Endothelial cell (in vitro differentiated cells): ENCODE data around the gene PARP1. TPM values are rescaled to one million over a fixed set of nuclear protein-coding genes. Genes with fewer than 3 reads are reported as not detected.

Experiments
- DNase-seq: peaks from one replicate; pipeline ENCODE4 v3.0.0; 2021; ENCODE audit warnings: low spot score
- H3K27ac Mint-ChIP-seq: one replicate; pipeline ENCODE4 v1.8.0; 2021; ENCODE audit warnings: mixed read lengths, inconsistent platforms; ENCODE audit not compliant: unreplicated experiment
- H3K27me3 Mint-ChIP-seq: one replicate; pipeline ENCODE4 v1.8.0; 2021; ENCODE audit warnings: mild to moderate bottlenecking, moderate library complexity, mixed read lengths, inconsistent platforms; ENCODE audit not compliant: unreplicated experiment
- H3K36me3 Mint-ChIP-seq: one replicate; pipeline ENCODE4 v1.8.0; 2021; ENCODE audit warnings: mild to moderate bottlenecking, low read depth, mixed read lengths, inconsistent platforms; ENCODE audit not compliant: unreplicated experiment
- H3K4me1 Mint-ChIP-seq: one replicate; pipeline ENCODE4 v1.8.0; 2021; ENCODE audit warnings: mild to moderate bottlenecking, mixed read lengths, inconsistent platforms; ENCODE audit not compliant: unreplicated experiment
- H3K4me3 Mint-ChIP-seq: one replicate; pipeline ENCODE4 v1.8.0; 2021; ENCODE audit warnings: mild to moderate bottlenecking, mixed read lengths, inconsistent platforms; ENCODE audit not compliant: unreplicated experiment
- H3K9me3 Mint-ChIP-seq: one replicate; pipeline ENCODE4 v1.8.0; 2021; ENCODE audit warnings: mixed read lengths, inconsistent platforms; ENCODE audit not compliant: unreplicated experiment
- CTCF ChIP-seq: fragments of 200-600 bp; sonication (generic); IDR thresholded peaks from one replicate; pipeline ENCODE4 v1.5.0; 2021; ENCODE audit warnings: antibody characterized with exemption; ENCODE audit not compliant: unreplicated experiment
- total RNA-seq: library from RNA; stranded (reverse); fragmentation: NEBNext Ultra II Directional; extraction: Animal tissue kit (Norgen Biotek cat#: 25700); gene quantifications from one replicate; pipeline ENCODE4 v1.2.1, GENCODE V29; 2021; ENCODE audit not compliant: unreplicated experiment

Gene PARP1
- total RNA-seq, 1 donor from 2014 or later, result 131 TPM

GRCh38 chr1:226444901-226445300, 37.0 kb upstream of the PARP1 start:
- DNase-seq, result no peak
- Mint-ChIP-seq H3K4me3 (no peak overlapping the region), H3K36me3 (no peaks in the 10 kb centered on the region), H3K27me3 (peaks cover 1% of the 10 kb centered on the region), H3K9me3 (no peaks in the 10 kb centered on the region), H3K27ac (no peak overlapping the region), H3K4me1 (no peaks in the 10 kb centered on the region)
- no peak for TF ChIP-seq CTCF

- Mint-ChIP-seq H3K27ac (no peak overlapping the region), H3K36me3 (no peaks in the 10 kb centered on the region), H3K4me3 (no peak overlapping the region), H3K9me3 (no peaks in the 10 kb centered on the region), H3K4me1 (no peaks in the 10 kb centered on the region), H3K27me3 (peaks cover 1% of the 10 kb centered on the region)
- TF ChIP-seq CTCF, result no peak
- no peak for DNase-seq
These were observed 35.5 kb upstream of the PARP1 start for GRCh38 chr1:226443439-226443838.

- Mint-ChIP-seq H3K36me3 (no peaks in the 10 kb centered on the region), H3K4me3 (no peak overlapping the region), H3K9me3 (no peaks in the 10 kb centered on the region), H3K27me3 (peaks cover 1% of the 10 kb centered on the region), H3K4me1 (no peaks in the 10 kb centered on the region), H3K27ac (no peak overlapping the region)
- TF ChIP-seq CTCF, result no peak
- no peak for DNase-seq
These were observed 35.1 kb upstream of the PARP1 start for GRCh38 chr1:226443033-226443432.

GRCh38 chr1:226441629-226442028, 33.7 kb upstream of the PARP1 start:
- no peak for DNase-seq
- H3K4me3 Mint-ChIP-seq, result no peak overlapping the region
- H3K36me3 Mint-ChIP-seq, result no peaks in the 10 kb centered on the region
- no peak for TF ChIP-seq CTCF
- no peak overlapping the region for H3K27ac Mint-ChIP-seq
- no peaks in the 10 kb centered on the region for H3K9me3 Mint-ChIP-seq
- no peaks in the 10 kb centered on the region for H3K4me1 Mint-ChIP-seq
- peaks cover 1% of the 10 kb centered on the region for H3K27me3 Mint-ChIP-seq

GRCh38 chr1:226440512-226440911, 32.6 kb upstream of the PARP1 start:
- H3K4me1 Mint-ChIP-seq, result no peaks in the 10 kb centered on the region
- H3K27me3 Mint-ChIP-seq, result no peaks in the 10 kb centered on the region
- no peak overlapping the region for H3K4me3 Mint-ChIP-seq
- TF ChIP-seq CTCF, result no peak
- no peak overlapping the region for H3K27ac Mint-ChIP-seq
- no peaks in the 10 kb centered on the region for H3K36me3 Mint-ChIP-seq
- no peaks in the 10 kb centered on the region for H3K9me3 Mint-ChIP-seq
- no peak for DNase-seq
